HepG2 (cell line): Measurements from ENCODE around the gene MTRFR. TPM values are rescaled to one million over a fixed set of nuclear protein-coding genes. Genes with fewer than 3 reads are reported as not detected.

Source experiments
- AGO1 ChIP-seq: fragments of 200-400 bp; formaldehyde crosslinking; IDR thresholded peaks from 2 replicates; pipeline ENCODE4 v1.6.1; 2017; ENCODE audit warnings: mild to moderate bottlenecking, low read depth, low read length, moderate library complexity; ENCODE audit not compliant: poor library complexity, severe bottlenecking
- ARNTL ChIP-seq: sonication (generic); formaldehyde crosslinking; IDR thresholded peaks from 2 replicates; pipeline ENCODE4 v1.4.0; 2020; ENCODE audit warnings: mild to moderate bottlenecking, missing genetic modification reagents
- BCL6 ChIP-seq: IDR thresholded peaks from 2 replicates; pipeline ENCODE4 v1.6.1; 2016; ENCODE audit warnings: missing genetic modification reagents, missing compliant biosample characterization
- FOXO1 ChIP-seq: sonication (generic); formaldehyde crosslinking; IDR thresholded peaks from 2 replicates; pipeline ENCODE4 v1.4.0; 2020; ENCODE audit warnings: missing genetic modification reagents
- HNF4A ChIP-seq: sonication (generic); formaldehyde crosslinking; IDR thresholded peaks from 2 replicates; pipeline ENCODE4 v1.4.0; 2020; ENCODE audit warnings: missing genetic modification reagents
- KAT8 ChIP-seq: IDR thresholded peaks from 2 replicates; pipeline ENCODE4 v1.6.1; 2016; ENCODE audit warnings: missing genetic modification reagents, missing compliant biosample characterization
- NONO ChIP-seq, 2 experiments: fragments of 450-650 bp in 1 of 2; sonication (generic) in 1 of 2; formaldehyde crosslinking in 1 of 2; IDR thresholded peaks in 1 of 2; conservative IDR thresholded peaks in 1 of 2; 2 replicates each; pipeline versions ENCODE4 v1.6.1 to v1.8.0; 2017 to 2022; ENCODE audit warnings: mild to moderate bottlenecking in 1 of 2, missing genetic modification reagents in 1 of 2, moderate library complexity in 1 of 2
- PCBP1 ChIP-seq: fragments of 200-400 bp; formaldehyde crosslinking; IDR thresholded peaks from 2 replicates; pipeline ENCODE4 v1.6.1; 2017; ENCODE audit warnings: mild to moderate bottlenecking, low read depth, low read length, borderline replicate concordance
- PHF21A ChIP-seq: sonication (generic); formaldehyde crosslinking; IDR thresholded peaks from 2 replicates; pipeline ENCODE4 v1.5.0; 2020; ENCODE audit warnings: mild to moderate bottlenecking, missing genetic modification reagents
- PRDM4 ChIP-seq: sonication (generic); formaldehyde crosslinking; IDR thresholded peaks from 2 replicates; pipeline ENCODE4 v1.9.0; 2021; ENCODE audit warnings: missing genetic modification reagents, borderline replicate concordance
- PRMT3 ChIP-seq: sonication (generic); formaldehyde crosslinking; IDR thresholded peaks from 2 replicates; pipeline ENCODE4 v1.8.1; 2022; ENCODE audit warnings: low read depth, mild to moderate bottlenecking, moderate library complexity, missing genetic modification reagents, borderline replicate concordance
- RBFOX2 ChIP-seq: fragments of 200-400 bp; formaldehyde crosslinking; IDR thresholded peaks from 2 replicates; pipeline ENCODE4 v1.6.1; 2017; ENCODE audit warnings: low read depth, mild to moderate bottlenecking, low read length
- RXRB ChIP-seq: IDR thresholded peaks from 2 replicates; pipeline ENCODE4 v1.6.1; 2016; ENCODE audit warnings: borderline replicate concordance, missing genetic modification reagents, missing compliant biosample characterization
- SP1 ChIP-seq, 2 experiments: fragments of 450-650 bp in 1 of 2; sonication (generic) in 1 of 2; formaldehyde crosslinking in 1 of 2; IDR thresholded peaks; 2 replicates each; pipeline versions ENCODE4 v1.4.0 to v1.6.1; 2016 to 2020; ENCODE audit warnings: missing genetic modification reagents in 1 of 2
- ZMYM3 ChIP-seq: sonication (generic); formaldehyde crosslinking; IDR thresholded peaks from 2 replicates; pipeline ENCODE4 v1.5.1; 2020; ENCODE audit warnings: mild to moderate bottlenecking, missing genetic modification reagents
- ZMYM4 ChIP-seq: sonication (generic); formaldehyde crosslinking; IDR thresholded peaks from 2 replicates; pipeline ENCODE4 v1.8.1; 2023; ENCODE audit warnings: mild to moderate bottlenecking, missing genetic modification reagents
- ZNF496 ChIP-seq: sonication (generic); formaldehyde crosslinking; IDR thresholded peaks from 2 replicates; pipeline ENCODE4 v1.8.1; 2023; ENCODE audit warnings: mild to moderate bottlenecking, moderate library complexity, missing genetic modification reagents; ENCODE audit not compliant: insufficient replicate concordance
- ZNF547 ChIP-seq: sonication (generic); formaldehyde crosslinking; IDR thresholded peaks from 2 replicates; pipeline ENCODE4 v1.5.1; 2020; ENCODE audit warnings: mild to moderate bottlenecking, missing genetic modification reagents
- ZNF839 ChIP-seq: sonication (generic); formaldehyde crosslinking; IDR thresholded peaks from 2 replicates; pipeline ENCODE4 v1.4.0; 2020; ENCODE audit warnings: missing genetic modification reagents, mild to moderate bottlenecking, borderline replicate concordance
- polyA plus RNA-seq, 8 experiments: library from polyadenylated mRNA; depleted of rRNA in 3 of 8; stranded (reverse) in 7 of 8; unstranded in 1 of 8; fragments of >200 nt; fragmentation: Illumina TruSeq in 4 of 8; extraction: Trizol in 4 of 8; gene quantifications; 2 replicates each; pipeline versions ENCODE4 v1.2.1 to v1.2.3, GENCODE V29; 2011 to 2016; ENCODE audit warnings: low read depth in 4 of 8, missing spikeins in 1 of 8, mixed read lengths in 1 of 8; ENCODE audit not compliant: insufficient read depth in 1 of 8
- total RNA-seq, 5 experiments: library from RNA; depleted of rRNA; stranded (reverse); fragments of >200 nt; fragmentation: Illumina TruSeq; extraction: Trizol; gene quantifications; 2 replicates each; pipeline ENCODE4 v1.2.3, GENCODE V29; 2016; ENCODE audit warnings: low read depth in 1 of 5
- TF ChIP-seq, protein P1 (sequence below): sonication (generic); formaldehyde crosslinking; IDR thresholded peaks from 2 replicates; pipeline ENCODE4 v1.5.0; 2020; ENCODE audit warnings: missing genetic modification reagents
- TF ChIP-seq, protein P2 (sequence below): sonication (generic); formaldehyde crosslinking; IDR thresholded peaks from 2 replicates; pipeline ENCODE4 v1.9.0; 2021; ENCODE audit warnings: missing genetic modification reagents, borderline replicate concordance
- TF ChIP-seq, protein P3 (sequence below): sonication (generic); formaldehyde crosslinking; conservative IDR thresholded peaks from 2 replicates; pipeline ENCODE4 v1.8.0; 2022; ENCODE audit warnings: mild to moderate bottlenecking, moderate library complexity, missing genetic modification reagents

The MTRFR gene
- total and polyA plus RNA-seq, 2 of the 13 experiments (the other 11 are each of a cell fraction or from before 2014, with no cell fraction given) = 7.1 to 9.9 TPM

DNA sequence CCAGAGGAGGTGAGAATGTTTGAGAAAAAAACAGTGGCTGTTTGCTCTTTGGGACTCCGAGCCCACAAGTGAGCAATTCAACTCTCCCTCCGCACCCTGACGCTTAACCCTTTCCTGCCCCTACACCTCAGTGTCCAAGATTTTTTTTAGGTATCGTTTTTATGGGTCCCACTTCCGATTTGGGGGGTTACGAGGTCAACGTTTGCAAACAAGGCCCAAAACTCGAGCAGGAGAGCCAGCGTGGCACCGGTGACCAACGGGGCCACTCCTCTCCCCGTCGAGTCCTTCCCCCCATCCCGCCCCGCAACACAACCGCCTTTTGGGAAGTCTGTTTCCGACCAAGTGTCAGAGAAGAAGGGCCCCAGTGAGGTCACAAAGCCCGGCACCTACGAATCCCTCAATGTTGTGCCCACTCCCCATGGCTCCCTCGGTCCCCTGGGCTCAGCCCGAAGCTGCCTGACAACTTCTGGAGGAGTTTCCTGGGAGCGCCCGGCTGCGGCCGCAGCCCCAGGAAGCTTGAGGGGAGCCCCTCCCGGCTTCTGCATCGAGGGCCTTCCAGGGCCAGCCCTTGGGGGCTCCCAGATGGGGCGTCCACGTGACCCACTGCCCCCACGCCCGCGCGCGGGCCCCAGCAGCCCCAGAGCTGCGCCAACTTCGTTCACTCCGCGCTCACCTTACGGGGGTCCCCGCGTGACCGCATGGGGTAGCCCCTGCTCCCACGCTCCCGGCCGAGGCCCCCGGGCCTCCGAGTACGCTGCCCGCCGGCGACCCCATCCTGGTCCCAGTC is 37.2 kb downstream of the MTRFR start (continued):
- TF ChIP-seq PRMT3 (CRISPR knock-in tag) = no peak
- TF ChIP-seq ZMYM4 (CRISPR knock-in tag) = 0 out of 2 replicates have a peak, but pooled peaks have one; percentile 34
- TF ChIP-seq RXRB = peak; percentile 28; the same call in 1 of the 2 replicates
- no peak for TF ChIP-seq KAT8
- TF ChIP-seq ZNF547 = 0 out of 2 replicates have a peak, but pooled peaks have one; percentile 16
- peak; percentile 54 for TF ChIP-seq HNF4A (CRISPR knock-in tag)
- TF ChIP-seq, protein P1, sequence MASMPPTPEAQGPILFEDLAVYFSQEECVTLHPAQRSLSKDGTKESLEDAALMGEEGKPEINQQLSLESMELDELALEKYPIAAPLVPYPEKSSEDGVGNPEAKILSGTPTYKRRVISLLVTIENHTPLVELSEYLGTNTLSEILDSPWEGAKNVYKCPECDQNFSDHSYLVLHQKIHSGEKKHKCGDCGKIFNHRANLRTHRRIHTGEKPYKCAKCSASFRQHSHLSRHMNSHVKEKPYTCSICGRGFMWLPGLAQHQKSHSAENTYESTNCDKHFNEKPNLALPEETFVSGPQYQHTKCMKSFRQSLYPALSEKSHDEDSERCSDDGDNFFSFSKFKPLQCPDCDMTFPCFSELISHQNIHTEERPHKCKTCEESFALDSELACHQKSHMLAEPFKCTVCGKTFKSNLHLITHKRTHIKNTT = no peak
- TF ChIP-seq BCL6 (CRISPR knock-in tag) = peak; percentile 49; the same call in 1 of the 2 replicates
- TF ChIP-seq ZMYM3 (CRISPR knock-in tag) = peak; percentile 42; the same call in 1 of the 2 replicates
- TF ChIP-seq SP1 (IDR thresholded peaks at IDR 0.05) = no peak
- TF ChIP-seq SP1 (CRISPR knock-in tag; IDR thresholded peaks at IDR 0.05) = no peak
- TF ChIP-seq PCBP1 = no peak
- TF ChIP-seq AGO1 = peak; percentile 17
- TF ChIP-seq ZNF496 (CRISPR knock-in tag) = no peak
- peak; percentile 68 for TF ChIP-seq RBFOX2
- TF ChIP-seq, protein P2, sequence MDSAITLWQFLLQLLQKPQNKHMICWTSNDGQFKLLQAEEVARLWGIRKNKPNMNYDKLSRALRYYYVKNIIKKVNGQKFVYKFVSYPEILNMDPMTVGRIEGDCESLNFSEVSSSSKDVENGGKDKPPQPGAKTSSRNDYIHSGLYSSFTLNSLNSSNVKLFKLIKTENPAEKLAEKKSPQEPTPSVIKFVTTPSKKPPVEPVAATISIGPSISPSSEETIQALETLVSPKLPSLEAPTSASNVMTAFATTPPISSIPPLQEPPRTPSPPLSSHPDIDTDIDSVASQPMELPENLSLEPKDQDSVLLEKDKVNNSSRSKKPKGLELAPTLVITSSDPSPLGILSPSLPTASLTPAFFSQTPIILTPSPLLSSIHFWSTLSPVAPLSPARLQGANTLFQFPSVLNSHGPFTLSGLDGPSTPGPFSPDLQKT = no peak
- 0 out of 2 replicates have a peak, but pooled peaks have one; percentile 15 for TF ChIP-seq PHF21A (CRISPR knock-in tag)
- no peak for TF ChIP-seq PRDM4 (CRISPR knock-in tag)
- TF ChIP-seq, protein P3, sequence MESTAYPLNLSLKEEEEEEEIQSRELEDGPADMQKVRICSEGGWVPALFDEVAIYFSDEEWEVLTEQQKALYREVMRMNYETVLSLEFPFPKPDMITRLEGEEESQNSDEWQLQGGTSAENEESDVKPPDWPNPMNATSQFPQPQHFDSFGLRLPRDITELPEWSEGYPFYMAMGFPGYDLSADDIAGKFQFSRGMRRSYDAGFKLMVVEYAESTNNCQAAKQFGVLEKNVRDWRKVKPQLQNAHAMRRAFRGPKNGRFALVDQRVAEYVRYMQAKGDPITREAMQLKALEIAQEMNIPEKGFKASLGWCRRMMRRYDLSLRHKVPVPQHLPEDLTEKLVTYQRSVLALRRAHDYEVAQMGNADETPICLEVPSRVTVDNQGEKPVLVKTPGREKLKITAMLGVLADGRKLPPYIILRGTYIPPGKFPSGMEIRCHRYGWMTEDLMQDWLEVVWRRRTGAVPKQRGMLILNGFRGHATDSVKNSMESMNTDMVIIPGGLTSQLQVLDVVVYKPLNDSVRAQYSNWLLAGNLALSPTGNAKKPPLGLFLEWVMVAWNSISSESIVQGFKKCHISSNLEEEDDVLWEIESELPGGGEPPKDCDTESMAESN = no peak
- TF ChIP-seq ZNF839 = no peak
- peak; percentile 17; the same call in 1 of the 2 replicates for TF ChIP-seq ARNTL (CRISPR knock-in tag)
- TF ChIP-seq NONO (IDR thresholded peaks at IDR 0.05) = no peak
- TF ChIP-seq NONO (CRISPR knock-in tag; conservative IDR thresholded peaks at IDR 0.05) = peak; percentile 27; the same call in 1 of the 2 replicates
- TF ChIP-seq FOXO1 (CRISPR knock-in tag) = peak; percentile 56
